Thoracic aorta (tissue), 2 donors: ENCODE results near the gene ROR1. TPM values are rescaled to one million over a fixed set of nuclear protein-coding genes. Genes with fewer than 3 reads are reported as not detected.

ENCODE experiments used
- ATAC-seq: fragments of 150-250 bp; one replicate; pipeline ENCODE4 v1.8.0; 2017; ENCODE audit warnings: low read depth; ENCODE audit not compliant: insufficient number of reproducible peaks, low FRiP score
- DNase-seq: peaks from one replicate; pipeline ENCODE4 v3.0.0-alpha.2; 2020; ENCODE audit warnings: low spot score
- H3K27ac ChIP-seq, 2 donors: fragments of 200-600 bp; sonication (generic); 1 replicate in 1 of 2; 2 replicates in 1 of 2; pipeline ENCODE4 v1.5.1; 2016; ENCODE audit warnings: mild to moderate bottlenecking in 2 of 2, moderate library complexity in 2 of 2
- H3K27me3 ChIP-seq: fragments of 200-600 bp; sonication (generic); replicated peaks from 2 replicates; pipeline ENCODE4 v1.6.0; 2016; ENCODE audit warnings: mild to moderate bottlenecking; ENCODE audit not compliant: insufficient read depth
- H3K36me3 ChIP-seq: fragments of 200-600 bp; sonication (generic); one replicate; pipeline ENCODE4 v1.5.1; 2016
- H3K4me1 ChIP-seq, 2 donors: fragments of 200-600 bp; sonication (generic); 1 replicate in 1 of 2; 2 replicates in 1 of 2; pipeline versions ENCODE4 v1.5.1 to v1.6.0; 2016; ENCODE audit warnings: low read depth in 2 of 2, mild to moderate bottlenecking in 1 of 2; ENCODE audit not compliant: control insufficient read depth in 1 of 2
- H3K4me3 ChIP-seq: fragments of 200-600 bp; sonication (generic); 2 replicates; pipeline ENCODE4 v1.5.1; 2016; ENCODE audit warnings: mild to moderate bottlenecking
- H3K9me3 ChIP-seq: fragments of 200-600 bp; sonication (generic); 2 replicates; pipeline ENCODE4 v1.5.1; 2016
- CTCF ChIP-seq: fragments of 200-600 bp; sonication (generic); IDR thresholded peaks from one replicate; pipeline ENCODE4 v1.5.1; 2019; ENCODE audit warnings: antibody characterized with exemption
- total RNA-seq, 2 donors: library from RNA; depleted of rRNA; stranded (reverse); fragments of >200 nt; gene quantifications; one replicate each; pipeline versions ENCODE4 v1.1.0 to v1.2.3, GENCODE V29; 2016

ROR1 gene
- total RNA-seq, 2 donors from 2014 or later = 41.2 to 51.8 TPM

GRCh38 chr1:64129701-64130100 is 355.9 kb downstream of the ROR1 start:
- no peak overlapping the region for H3K4me3 ChIP-seq
- H3K4me1 ChIP-seq = peaks cover 10 to 47% of the 10 kb centered on the region in 2 donors
- ATAC-seq = no peak
- no peaks in the 10 kb centered on the region for H3K27me3 ChIP-seq
- no peaks in the 10 kb centered on the region for H3K9me3 ChIP-seq
- DNase-seq = no peak
- H3K36me3 ChIP-seq = no peaks in the 10 kb centered on the region
- no peak overlapping the region for H3K27ac ChIP-seq
- TF ChIP-seq CTCF = no peak

- no peak for DNase-seq
- H3K4me1 ChIP-seq = peaks cover 7 to 41% of the 10 kb centered on the region in 2 donors
- TF ChIP-seq CTCF = no peak
- no peak for ATAC-seq
- no peak overlapping the region for H3K27ac ChIP-seq
- H3K27me3 ChIP-seq = no peaks in the 10 kb centered on the region
- no peak overlapping the region for H3K4me3 ChIP-seq
- H3K36me3 ChIP-seq = no peaks in the 10 kb centered on the region
- no peaks in the 10 kb centered on the region for H3K9me3 ChIP-seq
Measured at GRCh38 chr1:64131155-64131554, 357.3 kb downstream of the ROR1 start.

GRCh38 chr1:64133036-64133435 is 359.2 kb downstream of the ROR1 start:
- ATAC-seq (no peak), DNase-seq (no peak)
- no peak overlapping the region for H3K4me3 ChIP-seq
- H3K27ac ChIP-seq = no peak overlapping the region
- H3K4me1 ChIP-seq = peaks cover 7 to 42% of the 10 kb centered on the region in 2 donors
- H3K36me3 ChIP-seq = no peaks in the 10 kb centered on the region
- no peaks in the 10 kb centered on the region for H3K9me3 ChIP-seq
- no peak for TF ChIP-seq CTCF
- no peaks in the 10 kb centered on the region for H3K27me3 ChIP-seq

- DNase-seq (no peak), ATAC-seq (no peak)
- Histone ChIP-seq H3K27ac (no peak overlapping the region), H3K4me1 (peaks cover 3 to 32% of the 10 kb centered on the region in 2 donors), H3K27me3 (no peaks in the 10 kb centered on the region), H3K9me3 (no peaks in the 10 kb centered on the region), H3K36me3 (no peaks in the 10 kb centered on the region), H3K4me3 (no peak overlapping the region)
- no peak for TF ChIP-seq CTCF
Measured at GRCh38 chr1:64135462-64136223, 361.8 kb downstream of the ROR1 start.

- Histone ChIP-seq H3K4me3 (no peak overlapping the region), H3K4me1 (peaks cover 3 to 31% of the 10 kb centered on the region in 2 donors), H3K27ac (no peak overlapping the region), H3K9me3 (no peaks in the 10 kb centered on the region), H3K36me3 (no peaks in the 10 kb centered on the region), H3K27me3 (no peaks in the 10 kb centered on the region)
- TF ChIP-seq CTCF = no peak
- DNase-seq (no peak), ATAC-seq (no peak)
Measured at GRCh38 chr1:64136296-64136695, 362.5 kb downstream of the ROR1 start.
